HG03064 (cell line): ENCODE data around the gene GNG12.
"Not testable (repeated sequence)": the region's sequence is repeated elsewhere in the genome, so short reads cannot be mapped to it uniquely, and the experiment has no call there.

Experiments used
- ATAC-seq: cut with Tn5 transposase; IDR thresholded peaks from one replicate; pipeline ENCODE4 v1.9.1; 2021; ENCODE audit warnings: low read depth; ENCODE audit not compliant: unreplicated experiment

The GNG12 gene

GRCh38 chr1:67736750-67737149, 96.5 kb downstream of the GNG12 start:
- ATAC-seq = no peak

GRCh38 chr1:67735806-67736627, 97.2 kb downstream of the GNG12 start:
- ATAC-seq = peak; percentile 93

- ATAC-seq = no peak
These were observed 98.1 kb downstream of the GNG12 start for GRCh38 chr1:67735206-67735605.

DNA sequence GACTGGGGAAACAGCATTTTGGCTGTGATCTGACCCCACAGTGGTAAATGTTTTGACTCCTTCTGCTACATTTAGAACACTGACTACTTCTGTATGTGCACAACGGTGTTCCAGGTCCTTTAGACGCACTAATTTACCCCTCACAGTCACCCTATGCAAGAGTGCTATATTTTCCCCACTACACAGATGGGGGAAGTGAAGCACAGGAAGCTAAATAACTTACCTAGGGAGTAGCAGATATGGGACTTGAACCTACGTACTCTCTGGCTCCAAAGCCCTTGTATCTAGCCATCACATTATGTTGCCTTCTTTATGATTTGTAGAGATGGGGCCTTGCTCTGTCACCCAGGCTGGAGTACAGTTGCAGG, 99.0 kb downstream of the GNG12 start:
- ATAC-seq = no peak

DNA sequence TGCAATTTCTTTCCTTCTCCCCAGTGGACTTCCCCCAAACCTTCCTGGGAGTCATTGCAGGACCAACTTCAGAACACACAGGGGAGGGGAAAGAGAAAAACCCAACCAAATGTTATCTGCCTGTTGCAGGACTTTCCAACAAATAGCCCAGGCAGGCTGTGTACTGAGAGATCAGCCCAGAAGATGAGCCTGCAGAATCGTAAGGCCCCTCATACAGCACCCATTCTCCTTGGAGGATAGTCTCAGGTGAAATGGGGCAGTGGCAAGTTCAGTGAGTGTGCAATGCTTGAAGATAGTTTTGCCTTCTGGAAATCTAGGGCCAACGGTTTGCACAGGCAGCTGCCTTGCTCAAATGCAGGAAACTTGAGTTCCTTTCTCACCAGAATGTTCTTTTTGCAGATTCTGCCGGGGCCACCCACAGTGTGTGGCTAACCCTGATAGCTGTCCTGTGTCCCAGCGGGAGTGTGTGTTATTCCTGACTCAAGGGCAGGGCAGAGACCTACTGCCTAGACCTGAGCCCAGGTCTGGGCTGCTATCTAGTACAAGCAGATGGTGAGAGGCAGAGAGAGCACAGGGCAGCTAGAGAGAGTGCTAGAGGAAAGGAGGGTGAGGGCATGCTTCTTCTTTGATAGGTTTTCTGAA, 99.5 kb downstream of the GNG12 start:
- no peak for ATAC-seq

DNA sequence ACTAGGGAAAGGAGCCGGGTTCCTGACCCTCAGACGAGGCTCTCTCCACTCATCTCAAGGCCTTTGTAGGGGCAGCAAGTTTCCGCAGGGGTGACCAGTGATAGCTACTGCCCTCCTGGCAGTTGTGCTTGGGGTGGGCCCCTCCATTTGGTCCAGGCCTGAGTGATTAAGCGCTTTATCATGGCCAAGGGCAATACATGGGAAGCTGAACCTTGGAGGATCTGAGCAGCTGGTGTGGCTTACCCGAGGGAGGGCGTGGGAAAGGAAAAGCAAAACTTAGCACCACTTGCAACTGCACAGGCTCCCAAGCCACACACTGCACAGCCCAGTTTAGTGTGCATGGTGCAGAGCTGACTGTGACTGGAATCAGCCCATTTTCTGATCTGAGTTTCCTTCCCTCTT, 100.5 kb downstream of the GNG12 start:
- ATAC-seq = no peak

DNA sequence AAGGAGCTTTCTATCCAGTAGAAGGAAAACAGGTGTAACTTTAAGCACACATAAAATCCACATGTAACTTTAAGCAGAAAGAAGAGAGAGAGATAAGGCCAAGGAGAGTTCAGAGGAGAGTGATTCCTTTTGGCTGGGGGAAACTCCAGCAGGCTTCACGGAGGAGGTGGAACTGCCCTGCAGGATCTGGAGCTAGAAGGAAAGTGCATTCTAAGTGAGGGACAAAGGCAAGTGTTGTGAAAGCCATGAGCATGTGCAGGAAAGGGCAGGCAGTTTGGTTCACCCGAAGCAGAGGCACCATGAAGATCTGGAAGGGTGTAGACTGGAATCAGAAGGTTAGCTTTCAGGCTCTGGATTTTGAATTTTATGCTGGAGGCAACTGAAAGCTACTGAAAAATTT, 101.9 kb downstream of the GNG12 start:
- ATAC-seq = no peak

GRCh38 chr1:67730312-67730711, 103.0 kb downstream of the GNG12 start:
- not testable (repeated sequence) for ATAC-seq

GRCh38 chr1:67729872-67730271, 103.4 kb downstream of the GNG12 start:
- ATAC-seq = no peak

DNA sequence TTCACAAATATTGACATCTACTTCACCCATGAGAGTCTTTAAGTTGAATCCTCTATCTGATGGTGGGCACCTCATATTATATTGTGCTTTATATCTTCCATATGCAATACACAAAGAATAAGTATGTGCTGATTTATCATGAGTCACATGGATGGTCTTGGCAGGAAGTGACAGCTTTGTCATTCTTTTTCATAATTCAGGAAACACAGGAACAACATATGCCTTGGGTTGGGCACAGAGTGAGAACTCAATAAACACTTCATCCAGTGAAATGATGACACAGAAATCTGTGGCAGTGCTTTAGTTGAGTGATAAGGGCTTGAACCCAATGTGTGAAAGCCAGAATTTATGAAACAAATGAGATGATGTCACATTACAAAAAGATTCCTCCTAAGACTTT, 107.0 kb downstream of the GNG12 start:
- ATAC-seq = no peak

DNA sequence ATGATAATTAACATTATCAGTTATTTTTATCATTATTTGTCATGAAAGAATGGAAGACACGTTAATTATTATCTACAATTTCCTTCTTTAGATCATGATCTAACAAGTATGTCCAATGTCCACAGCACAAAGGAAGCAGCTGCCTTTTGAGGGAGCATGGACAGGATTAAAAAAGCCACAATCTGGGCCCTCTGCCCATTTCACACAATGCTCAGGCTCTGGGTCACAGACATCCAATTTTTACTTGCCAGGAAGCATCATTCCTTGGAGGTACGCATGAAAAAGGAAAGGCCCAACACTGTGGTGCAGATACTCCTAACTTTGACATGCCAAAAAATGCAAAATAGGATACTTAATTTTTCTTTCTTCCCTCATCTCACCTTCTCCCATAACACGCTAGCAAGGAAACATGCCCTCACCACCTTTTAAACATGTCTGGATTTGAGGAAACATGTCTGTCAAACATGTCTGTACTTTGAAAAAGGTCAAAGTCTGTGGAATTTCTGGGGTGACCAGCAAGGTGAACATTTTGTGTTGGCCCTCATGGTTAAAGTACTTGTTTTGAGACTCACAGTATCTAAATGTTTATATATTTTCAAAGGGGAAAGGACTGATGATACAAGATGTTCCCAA, 108.2 kb downstream of the GNG12 start:
- ATAC-seq = no peak

DNA sequence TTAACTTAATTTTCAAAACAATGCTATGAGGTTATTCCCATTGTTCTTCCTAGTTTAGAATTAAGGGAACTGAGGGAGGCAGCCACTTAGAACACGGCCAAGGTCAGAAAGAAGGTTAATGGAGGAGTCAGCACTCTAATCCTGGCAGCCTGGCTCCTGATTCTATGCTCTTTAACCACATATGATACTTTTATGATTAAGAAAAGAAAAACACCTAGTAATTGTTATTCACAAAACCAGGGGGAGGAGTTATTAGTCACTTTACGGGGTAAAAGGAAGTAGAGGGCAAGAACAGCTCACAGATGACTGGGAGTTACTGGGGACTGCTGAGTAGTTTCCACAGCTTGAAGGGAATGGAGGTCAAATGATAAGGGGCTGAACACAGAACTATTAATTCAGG, 109.6 kb downstream of the GNG12 start:
- ATAC-seq = peak; percentile 61

DNA sequence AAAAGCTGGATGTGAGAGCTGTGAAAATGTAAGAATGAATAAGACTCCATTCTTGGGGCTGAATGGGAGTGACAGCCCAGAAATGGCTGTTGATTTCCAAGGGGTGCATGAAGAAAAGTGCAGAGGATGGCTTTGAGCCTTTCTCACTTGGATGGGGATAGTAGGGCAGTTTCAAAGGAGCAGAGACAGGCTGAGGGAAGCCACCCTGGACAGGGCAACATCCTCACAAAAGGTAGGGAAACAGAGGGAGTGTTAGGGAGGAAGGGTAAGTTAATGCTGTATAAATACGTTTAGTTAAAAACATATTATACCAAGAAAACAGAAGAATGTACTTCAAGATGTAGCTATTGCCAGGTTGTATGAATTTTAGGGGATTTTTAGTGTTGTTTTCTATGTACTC, 110.1 kb downstream of the GNG12 start:
- no peak for ATAC-seq

- ATAC-seq = no peak
These were observed 110.8 kb downstream of the GNG12 start for GRCh38 chr1:67722292-67722944.

- no peak for ATAC-seq
These were observed 111.5 kb downstream of the GNG12 start for GRCh38 chr1:67721650-67722291.

DNA sequence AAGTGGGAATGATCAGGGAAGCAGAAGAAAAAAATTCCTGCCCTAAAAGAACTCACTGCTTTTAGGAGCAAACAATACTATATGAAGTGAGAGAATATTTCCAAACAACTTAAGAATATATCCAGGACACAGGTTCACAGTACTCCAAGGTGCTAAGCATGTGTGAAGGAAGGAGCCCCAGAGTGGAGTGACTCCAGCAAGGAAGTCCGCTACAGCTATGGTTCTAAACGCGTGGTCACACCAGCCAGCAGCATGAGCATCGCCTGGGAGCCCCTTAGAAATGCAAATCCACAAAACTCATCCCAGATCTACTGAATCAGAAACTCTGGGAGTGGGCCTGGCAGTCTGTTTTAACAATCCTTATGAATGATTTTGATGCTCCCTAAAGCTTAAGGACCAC, 112.2 kb downstream of the GNG12 start:
- no peak for ATAC-seq

GRCh38 chr1:67719329-67720196, 113.7 kb downstream of the GNG12 start:
- ATAC-seq = no peak

GRCh38 chr1:67717876-67718275, 115.4 kb downstream of the GNG12 start:
- ATAC-seq = no peak

DNA sequence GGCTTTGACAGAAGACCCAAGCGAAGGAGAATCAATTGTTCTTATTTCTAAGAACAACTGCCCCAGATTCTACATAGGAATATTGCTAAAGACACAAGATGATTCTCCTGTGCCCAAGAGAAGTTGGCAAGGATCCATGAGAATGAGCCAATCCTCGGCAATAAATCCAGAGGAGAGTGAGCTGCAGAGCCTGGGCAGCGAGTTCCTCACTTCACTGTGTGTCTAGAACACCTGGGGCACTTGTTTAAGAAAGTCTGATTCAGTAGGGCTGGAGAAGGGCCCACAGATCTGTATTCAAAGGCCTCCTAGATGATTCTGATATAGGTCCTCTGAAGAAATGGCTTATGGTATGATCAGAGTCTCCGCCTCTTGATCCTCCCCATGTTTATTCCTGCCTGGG, 116.5 kb downstream of the GNG12 start:
- ATAC-seq = no peak

DNA sequence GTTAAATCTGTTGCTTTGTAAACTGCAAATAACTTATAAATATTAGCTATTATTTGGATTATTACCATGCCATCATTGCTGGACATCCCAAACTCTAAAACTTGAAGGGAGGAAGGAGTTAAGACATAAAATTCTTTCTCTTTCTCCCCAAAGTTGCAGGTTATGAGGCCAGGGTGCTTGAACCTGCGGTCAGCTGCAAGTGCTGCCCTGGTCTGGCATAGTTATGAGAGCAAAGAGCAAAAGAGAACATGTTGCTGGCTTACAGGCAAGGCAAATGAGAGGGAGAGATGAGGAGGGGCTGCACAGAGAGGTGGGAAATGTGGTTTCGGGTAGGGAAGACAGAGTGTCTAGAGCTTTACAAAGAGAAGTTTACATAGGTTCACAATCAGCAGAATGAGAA, 117.4 kb downstream of the GNG12 start:
- no peak for ATAC-seq
